GM18873 (cell line): ENCODE results near the gene IARS2.
"Not testable (repeated sequence)": the region's sequence is repeated elsewhere in the genome, so short reads cannot be mapped to it uniquely, and the experiment has no call there.

Experiments used
- ATAC-seq: cut with Tn5 transposase; IDR thresholded peaks from one replicate; pipeline ENCODE4 v1.9.1; 2021; ENCODE audit warnings: mild to moderate bottlenecking, moderate library complexity, moderate number of reproducible peaks; ENCODE audit not compliant: unreplicated experiment, low FRiP score

Gene IARS2

DNA sequence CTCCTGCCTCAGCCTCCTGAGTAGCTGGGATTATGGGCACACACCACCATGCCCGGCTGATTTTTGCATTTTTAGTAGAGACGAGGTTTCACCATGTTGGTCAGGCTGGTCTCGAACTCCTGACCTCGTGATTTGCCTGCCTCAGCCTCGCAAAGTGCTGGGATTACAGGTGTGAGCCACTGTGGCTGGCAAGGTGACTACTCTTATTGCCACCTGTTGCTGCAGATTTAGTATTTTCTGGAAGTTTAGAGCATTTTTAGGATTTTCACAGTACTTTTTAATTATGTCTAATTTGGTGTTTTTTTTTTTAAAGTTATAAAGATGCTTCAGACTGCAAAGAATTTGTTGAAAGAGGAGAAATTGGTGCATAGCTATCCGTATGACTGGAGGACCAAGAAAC lies 16.5 kb downstream of the IARS2 start:
- not testable (repeated sequence) for ATAC-seq

DNA sequence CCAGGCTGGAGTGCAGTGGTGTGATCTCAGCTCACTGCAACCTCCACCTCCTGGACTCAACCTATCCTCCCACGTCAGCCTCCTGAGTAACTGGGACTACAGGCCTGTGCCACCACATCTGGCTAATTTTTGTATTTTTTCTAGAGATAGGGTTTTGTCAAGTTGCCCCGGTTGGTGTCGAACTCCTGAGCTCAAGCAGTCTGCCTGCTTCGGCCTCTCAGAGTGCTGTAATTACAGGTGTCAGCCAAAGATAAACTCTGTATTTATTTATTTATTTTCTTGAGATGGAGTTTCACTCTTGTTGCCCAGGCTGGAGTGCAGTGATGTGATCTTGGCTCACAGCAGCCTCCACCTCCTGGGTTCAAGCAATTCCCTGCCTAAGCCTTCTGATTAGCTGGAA lies 18.7 kb downstream of the IARS2 start:
- not testable (repeated sequence) for ATAC-seq

DNA sequence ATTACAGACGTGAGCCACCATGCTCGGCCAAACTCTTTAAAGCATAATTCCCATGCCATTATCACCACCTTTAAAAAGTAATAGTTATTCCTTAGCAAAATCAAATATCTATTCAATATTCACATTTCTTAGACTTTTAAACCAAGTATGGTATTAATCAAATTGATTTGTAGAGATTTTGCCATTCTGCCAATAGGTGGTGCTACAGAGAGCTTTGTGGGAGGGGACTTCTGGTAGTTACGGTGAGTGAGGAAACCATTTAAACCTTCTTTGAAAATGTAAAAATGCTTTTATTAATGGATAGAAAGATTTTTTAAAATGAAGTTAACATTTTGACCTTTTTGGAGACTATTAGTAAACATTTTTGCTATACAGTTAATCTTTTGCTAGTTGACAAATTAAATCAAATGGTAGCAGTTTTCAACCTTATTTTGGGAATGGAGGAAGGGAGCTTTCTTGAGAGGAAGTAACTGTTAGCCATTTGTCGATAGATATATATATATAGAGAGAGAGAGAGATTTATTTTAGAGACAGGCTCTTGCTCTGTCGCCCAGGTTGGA lies 19.3 kb downstream of the IARS2 start:
- ATAC-seq = no peak

- ATAC-seq = no peak
These were observed 25.1 kb downstream of the IARS2 start for GRCh38 chr1:220119043-220119512.

GRCh38 chr1:220121791-220122530 lies 28.0 kb downstream of the IARS2 start:
- no peak for ATAC-seq

DNA sequence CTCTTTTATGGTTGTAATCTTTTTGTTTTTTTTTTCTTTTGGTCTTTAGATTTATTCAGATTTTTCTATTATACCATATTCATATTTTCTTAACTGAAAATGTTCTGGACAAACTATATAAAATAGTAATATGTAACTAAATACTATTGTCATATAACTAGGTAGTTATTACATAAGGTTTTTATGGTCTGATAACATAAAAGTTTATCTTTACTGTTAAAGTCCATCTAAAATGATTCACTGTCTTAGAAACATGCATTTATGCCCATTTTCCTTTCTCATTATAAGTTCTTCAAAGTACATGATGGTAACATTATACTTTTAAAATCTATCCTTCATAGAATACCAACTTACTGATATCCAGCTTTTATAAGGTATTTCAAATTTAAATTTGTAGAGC lies 29.1 kb downstream of the IARS2 start:
- ATAC-seq = no peak

GRCh38 chr1:220123889-220124288 lies 30.0 kb downstream of the IARS2 start:
- ATAC-seq = no peak

GRCh38 chr1:220124542-220124941 lies 30.6 kb downstream of the IARS2 start:
- ATAC-seq = no peak

- ATAC-seq = no peak
These were observed 33.1 kb downstream of the IARS2 start for GRCh38 chr1:220127076-220127475.

DNA sequence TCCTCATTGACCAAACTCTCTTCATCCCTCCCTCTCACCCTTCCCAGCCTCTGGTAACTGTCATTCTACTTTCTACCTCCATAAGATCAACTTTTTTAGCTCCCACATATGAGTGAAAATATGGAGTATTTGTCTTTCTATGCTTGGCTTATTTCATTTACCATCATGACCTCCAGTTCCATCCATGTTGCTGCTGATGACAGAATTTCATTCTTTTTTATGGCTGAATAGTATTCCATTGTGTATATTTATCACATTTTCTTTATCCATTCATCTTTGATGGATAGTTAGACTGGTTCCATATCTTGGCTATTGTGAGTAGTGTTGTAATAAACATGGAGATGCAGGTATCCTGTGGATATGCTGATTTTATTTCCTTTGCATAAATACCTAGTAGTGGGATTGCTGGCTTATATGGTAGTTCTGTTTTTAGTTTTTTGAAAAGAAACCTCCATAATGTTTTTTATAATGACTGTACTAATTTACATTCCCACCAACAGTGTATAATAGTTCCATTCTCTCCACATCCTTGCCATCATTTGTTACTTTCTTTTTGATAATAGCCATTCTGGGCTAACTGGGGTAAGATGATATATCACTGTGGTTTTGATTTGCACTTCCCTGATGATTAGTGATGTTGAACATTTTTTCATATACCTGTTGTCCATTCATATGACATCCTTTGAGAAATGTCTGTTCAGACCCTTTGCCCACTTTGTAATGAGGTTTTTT lies 35.7 kb downstream of the IARS2 start:
- ATAC-seq = no peak

DNA sequence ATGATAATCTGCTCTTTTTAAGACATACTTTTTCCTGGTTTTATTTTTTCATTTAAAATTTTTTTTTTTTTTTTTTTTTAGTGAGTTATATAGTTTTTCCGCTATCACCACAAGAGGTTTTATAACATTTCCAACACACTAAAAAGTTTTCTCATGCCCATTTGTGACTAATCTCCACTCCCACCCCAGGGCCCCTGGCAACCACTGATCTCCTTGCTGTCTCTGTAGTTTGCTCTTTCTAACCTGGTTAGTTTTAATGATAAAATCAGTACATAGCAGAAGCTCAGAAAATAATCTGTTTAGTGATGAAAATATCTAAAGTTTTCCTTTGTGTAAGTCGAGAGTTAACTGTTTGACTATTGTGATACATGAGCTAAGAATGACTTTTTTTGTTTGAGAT lies 41.8 kb downstream of the IARS2 start:
- ATAC-seq = no peak

DNA sequence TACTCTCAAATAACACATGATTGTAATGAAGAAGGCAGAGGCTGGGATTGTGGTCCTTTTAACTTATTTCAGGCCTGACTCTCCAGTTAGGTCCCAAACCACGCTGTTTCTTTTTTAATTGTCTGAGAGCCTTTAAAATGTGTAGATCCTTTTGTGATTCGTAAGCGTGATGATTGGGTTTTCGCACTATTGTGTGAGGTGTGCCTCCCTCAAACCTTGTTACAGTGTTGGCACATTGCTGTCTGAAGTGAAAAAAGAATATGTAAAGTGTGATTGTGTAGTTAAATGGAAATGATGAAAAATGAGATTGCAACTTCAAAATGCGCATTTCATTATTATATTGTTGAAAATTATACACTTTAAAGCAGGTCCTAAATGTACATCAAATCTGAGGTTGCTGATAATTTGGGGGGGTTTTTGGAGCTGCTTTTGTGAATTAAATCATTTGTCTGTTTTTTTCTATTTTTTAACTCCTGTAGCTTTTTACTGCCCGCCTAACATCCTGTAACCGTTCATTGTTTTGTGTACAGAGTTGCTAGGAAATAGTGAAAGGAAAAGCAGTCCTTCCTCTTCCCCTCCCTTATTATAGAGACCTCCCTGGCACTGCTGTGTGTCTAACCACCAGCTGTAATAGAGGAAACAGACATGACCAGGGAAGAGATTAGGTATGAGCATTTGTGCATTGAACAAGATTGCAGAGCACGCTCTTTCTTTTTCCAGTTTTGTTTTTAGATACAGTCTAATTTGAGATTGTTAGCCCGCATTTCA lies 43.3 kb downstream of the IARS2 start:
- ATAC-seq = no peak

GRCh38 chr1:220139966-220140365 lies 46.0 kb downstream of the IARS2 start:
- ATAC-seq = no peak

GRCh38 chr1:220144051-220144450 lies 50.1 kb downstream of the IARS2 start:
- ATAC-seq = no peak

DNA sequence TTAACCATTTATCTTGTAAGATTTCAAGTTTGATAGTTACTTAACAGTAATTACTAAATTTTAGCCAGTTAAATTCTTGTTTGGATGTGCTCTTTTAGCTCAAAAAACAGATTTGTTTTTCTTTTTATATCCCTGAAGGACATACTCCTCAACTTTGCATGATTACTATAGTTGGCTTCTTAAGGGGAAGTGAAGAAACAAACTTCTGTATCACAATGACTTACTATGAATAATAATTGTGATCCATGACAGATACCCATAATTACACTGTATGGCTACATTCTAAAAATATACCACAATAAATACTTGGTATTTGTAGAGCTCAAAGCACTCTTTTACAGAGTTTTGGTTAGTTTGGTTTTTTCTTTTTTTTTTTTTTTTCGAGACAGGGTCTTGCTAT lies 55.8 kb downstream of the IARS2 start:
- no peak for ATAC-seq

GRCh38 chr1:220151454-220151853 lies 57.5 kb downstream of the IARS2 start:
- no peak for ATAC-seq

GRCh38 chr1:220153147-220153546 lies 59.2 kb downstream of the IARS2 start:
- ATAC-seq = no peak

GRCh38 chr1:220156620-220157146 lies 62.8 kb downstream of the IARS2 start:
- ATAC-seq = no peak

- no peak for ATAC-seq
These were observed 63.8 kb downstream of the IARS2 start for GRCh38 chr1:220157738-220158137.

- ATAC-seq = not testable (repeated sequence)
These were observed 64.6 kb downstream of the IARS2 start for GRCh38 chr1:220158530-220158929.

DNA sequence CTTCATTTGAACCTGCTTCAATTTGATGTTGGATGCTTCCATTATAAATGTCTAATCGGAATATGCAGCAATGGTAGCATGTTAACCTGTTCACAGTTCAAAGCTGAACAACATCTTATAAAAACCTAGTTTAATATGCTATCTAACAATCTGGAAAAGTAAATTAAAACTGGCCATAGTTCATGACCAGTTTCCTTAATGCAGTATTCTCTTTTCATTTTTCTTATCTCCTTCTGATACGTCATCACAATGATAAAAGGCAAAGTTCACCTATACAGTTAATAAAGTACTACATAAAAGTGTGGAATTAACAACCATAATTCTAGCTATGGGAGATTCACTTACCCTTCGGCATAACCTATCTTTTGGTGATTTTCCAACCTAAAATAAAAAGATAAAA lies 65.1 kb downstream of the IARS2 start:
- ATAC-seq = no peak
